H9 (cell line): ENCODE measurements around the gene UPF1. TPM values are rescaled to one million over a fixed set of nuclear protein-coding genes. Genes with fewer than 3 reads are reported as not detected.

Experiments used
- DNase-seq: peaks from one replicate; pipeline ENCODE4 v3.0.0-alpha.2; 2017
- H2AFZ ChIP-seq: one replicate; pipeline ENCODE4 v1.6.1; 2013; ENCODE audit warnings: mild to moderate bottlenecking, low read length, control low read depth, moderate library complexity
- H2AK5ac ChIP-seq: 2 replicates; pipeline ENCODE4 v1.6.1; 2013; ENCODE audit warnings: low read length, control low read depth, mixed read lengths; ENCODE audit not compliant: insufficient read length
- H2BK120ac ChIP-seq: one replicate; pipeline ENCODE4 v1.6.1; 2013; ENCODE audit warnings: low read depth, mild to moderate bottlenecking, low read length, control low read depth, inconsistent platforms; ENCODE audit not compliant: poor library complexity, severe bottlenecking
- H2BK12ac ChIP-seq: 2 replicates; pipeline ENCODE4 v1.6.1; 2013; ENCODE audit warnings: low read length, control low read depth, mixed read lengths, low read depth; ENCODE audit not compliant: insufficient read length
- H2BK15ac ChIP-seq: 2 replicates; pipeline ENCODE4 v1.6.1; 2013; ENCODE audit warnings: low read depth, low read length, control low read depth
- H2BK20ac ChIP-seq: one replicate; pipeline ENCODE4 v1.6.1; 2013; ENCODE audit warnings: low read depth, mild to moderate bottlenecking, low read length, control low read depth, inconsistent platforms; ENCODE audit not compliant: poor library complexity, severe bottlenecking
- H2BK5ac ChIP-seq: 2 replicates; pipeline ENCODE4 v1.6.1; 2013; ENCODE audit warnings: low read length, control low read depth, mixed read lengths; ENCODE audit not compliant: insufficient read length
- H3K14ac ChIP-seq: 2 replicates; pipeline ENCODE4 v1.6.1; 2013; ENCODE audit warnings: low read length, control low read depth; ENCODE audit not compliant: insufficient read depth
- H3K18ac ChIP-seq: 2 replicates; pipeline ENCODE4 v1.6.1; 2013; ENCODE audit warnings: low read depth, mild to moderate bottlenecking, mixed read lengths, low read length, control low read depth; ENCODE audit not compliant: insufficient read length
- H3K23ac ChIP-seq: 2 replicates; pipeline ENCODE4 v1.6.1; 2013; ENCODE audit warnings: low read length, control low read depth, mixed read lengths, low read depth; ENCODE audit not compliant: insufficient read length
- H3K23me2 ChIP-seq: 2 replicates; pipeline ENCODE4 v1.6.1; 2013; ENCODE audit warnings: low read depth, mild to moderate bottlenecking, mixed read lengths, low read length, control low read depth; ENCODE audit not compliant: insufficient read length, poor library complexity, severe bottlenecking
- H3K27ac ChIP-seq: 2 replicates; pipeline ENCODE4 v1.5.1; 2013; ENCODE audit warnings: low read length, control low read depth, mixed read lengths, low read depth; ENCODE audit not compliant: insufficient read length
- H3K27me3 ChIP-seq: 2 replicates; pipeline ENCODE4 v1.6.1; 2013; ENCODE audit warnings: low read length, control low read depth, inconsistent platforms; ENCODE audit not compliant: insufficient read depth
- H3K4ac ChIP-seq: 2 replicates; pipeline ENCODE4 v1.6.1; 2013; ENCODE audit warnings: low read depth, mild to moderate bottlenecking, control low read depth, inconsistent platforms, low read length, moderate library complexity
- H3K4me1 ChIP-seq: 2 replicates; pipeline ENCODE4 v1.6.1; 2013; ENCODE audit warnings: low read length, control low read depth, inconsistent platforms; ENCODE audit not compliant: insufficient read depth
- H3K4me2 ChIP-seq: 2 replicates; pipeline ENCODE4 v1.6.1; 2013; ENCODE audit warnings: low read length, control low read depth, mixed read lengths; ENCODE audit not compliant: insufficient read length, insufficient read depth
- H3K56ac ChIP-seq: 2 replicates; pipeline ENCODE4 v1.6.1; 2013; ENCODE audit warnings: low read depth, mild to moderate bottlenecking, mixed read lengths, low read length, control low read depth; ENCODE audit not compliant: insufficient read length
- H3K79me1 ChIP-seq: 2 replicates; pipeline ENCODE4 v1.6.1; 2013; ENCODE audit warnings: low read depth, mild to moderate bottlenecking, moderate library complexity, low read length, control low read depth, inconsistent platforms; ENCODE audit not compliant: insufficient read depth, poor library complexity, severe bottlenecking
- H3K79me2 ChIP-seq: 2 replicates; pipeline ENCODE4 v1.6.1; 2013; ENCODE audit warnings: low read length, control low read depth, inconsistent platforms; ENCODE audit not compliant: insufficient read depth
- H3K9ac ChIP-seq: 2 replicates; pipeline ENCODE4 v1.6.1; 2013; ENCODE audit warnings: low read length, control low read depth, mixed read lengths; ENCODE audit not compliant: insufficient read length; ENCODE audit errors: extremely low read depth
- H3K9me3 ChIP-seq: one replicate; pipeline ENCODE4 v1.6.1; 2013; ENCODE audit warnings: low read depth, low read length, inconsistent platforms; ENCODE audit not compliant: control insufficient read depth
- H3T11ph ChIP-seq: one replicate; pipeline ENCODE4 v1.6.1; 2013; ENCODE audit warnings: mild to moderate bottlenecking, low read length, control low read depth, inconsistent platforms
- H4K20me1 ChIP-seq: one replicate; pipeline ENCODE4 v1.6.1; 2013; ENCODE audit not compliant: control insufficient read depth, insufficient read length, insufficient read depth
- H4K5ac ChIP-seq: 2 replicates; pipeline ENCODE4 v1.6.1; 2013; ENCODE audit warnings: low read depth, mild to moderate bottlenecking, mixed read lengths, low read length, control low read depth; ENCODE audit not compliant: insufficient read length
- H4K8ac ChIP-seq: replicated peaks from 2 replicates; pipeline ENCODE4 v1.6.1; 2013; ENCODE audit warnings: low read length, control low read depth, mixed read lengths, low read depth; ENCODE audit not compliant: insufficient read length
- H4K91ac ChIP-seq: 2 replicates; pipeline ENCODE4 v1.6.1; 2013; ENCODE audit warnings: low read depth, mild to moderate bottlenecking, moderate library complexity, mixed read lengths, low read length, control low read depth; ENCODE audit not compliant: insufficient read length
- H3K27ac Mint-ChIP-seq, 3 experiments: 2 replicates in 2 of 3; 3 replicates in 1 of 3; pipeline ENCODE4 v1.8.0; 2020 to 2021; ENCODE audit warnings: mixed read lengths in 3 of 3, mild to moderate bottlenecking in 1 of 3, moderate library complexity in 1 of 3
- H3K27me3 Mint-ChIP-seq: 2 replicates; pipeline ENCODE4 v1.8.0; 2021; ENCODE audit warnings: low read depth, mild to moderate bottlenecking, moderate library complexity, mixed read lengths
- H3K36me3 Mint-ChIP-seq, 3 experiments: 2 replicates in 2 of 3; 3 replicates in 1 of 3; pipeline ENCODE4 v1.8.0; 2020 to 2021; ENCODE audit warnings: low read depth in 3 of 3, mixed read lengths in 3 of 3; ENCODE audit not compliant: insufficient read depth in 1 of 3
- H3K4me1 Mint-ChIP-seq, 2 experiments: 2 replicates each; pipeline ENCODE4 v1.8.0; 2020; ENCODE audit warnings: mixed read lengths in 2 of 2
- H3K4me3 Mint-ChIP-seq, 2 experiments: 2 replicates in 1 of 2; 3 replicates in 1 of 2; pipeline ENCODE4 v1.8.0; 2020 to 2021; ENCODE audit warnings: mild to moderate bottlenecking in 2 of 2, mixed read lengths in 2 of 2, moderate library complexity in 1 of 2
- H3K9me3 Mint-ChIP-seq, 2 experiments: 2 replicates in 1 of 2; 3 replicates in 1 of 2; pipeline ENCODE4 v1.8.0; 2020; ENCODE audit warnings: mild to moderate bottlenecking in 2 of 2, mixed read lengths in 2 of 2, moderate library complexity in 1 of 2
- CTCF ChIP-seq: fragments of 200-600 bp; sonication (generic); conservative IDR thresholded peaks from 3 replicates; pipeline ENCODE4 v1.8.0; 2021; ENCODE audit warnings: antibody characterized with exemption, mild to moderate bottlenecking
- WGBS: extraction: QIAGEN DNeasy Blood & Tissue Kit; methylation state at CpG from one replicate; pipeline ENCODE4 v1.1.7; 2013; ENCODE audit warnings: missing lambda C conversion rate, low lambda C conversion rate, mixed read lengths; ENCODE audit not compliant: insufficient read length; ENCODE audit errors: extremely low coverage; 5-methylcytosine and 5-hydroxymethylcytosine counted together
- total RNA-seq: library from RNA; stranded (reverse); gene quantifications from 2 replicates; pipeline ENCODE4 v1.2.1, GENCODE V29; 2021

The UPF1 gene
- total RNA-seq, 1 experiment from 2014 or later: 85.4 TPM

GRCh38 chr19:18869023-18869618 is 37.4 kb downstream of the UPF1 start:
- H2BK15ac ChIP-seq: no peak overlapping the region
- H3K4me3 Mint-ChIP-seq: no peak overlapping the region
- DNase-seq: no peak
- H3K23me2 ChIP-seq: no peaks in the 10 kb centered on the region
- no peak overlapping the region for H3K9ac ChIP-seq
- no peak overlapping the region for H4K8ac ChIP-seq
- H3K4me1 ChIP-seq: no peaks in the 10 kb centered on the region
- no peak overlapping the region for H3K4ac ChIP-seq
- H2BK12ac ChIP-seq: no peak overlapping the region
- no peaks in the 10 kb centered on the region for H3K27me3 Mint-ChIP-seq
- no peaks in the 10 kb centered on the region for H3K9me3 Mint-ChIP-seq
- peaks cover 0 to 13% of the 10 kb centered on the region in 2 experiments; a peak in 2 of 4 replicates for H3K4me1 Mint-ChIP-seq
- H4K20me1 ChIP-seq: no peaks in the 10 kb centered on the region
- H3K27me3 ChIP-seq: no peaks in the 10 kb centered on the region
- WGBS: no CpG with 5 or more reads among the region's 71 CpGs
- peaks cover 9 to 43% (median 33%) of the 10 kb centered on the region in 3 experiments for H3K36me3 Mint-ChIP-seq
- no peak overlapping the region for H3K23ac ChIP-seq
- no peak overlapping the region for H3K14ac ChIP-seq
- no peak for TF ChIP-seq CTCF
- H3K27ac Mint-ChIP-seq: no peak overlapping the region
- H2BK20ac ChIP-seq: no peak overlapping the region
- H3K79me1 ChIP-seq: no peaks in the 10 kb centered on the region
- no peak overlapping the region for H2BK120ac ChIP-seq
- H3T11ph ChIP-seq: no peak overlapping the region
- no peaks in the 10 kb centered on the region for H3K79me2 ChIP-seq
- H2AK5ac ChIP-seq: no peak overlapping the region
- no peak overlapping the region for H3K4me2 ChIP-seq
- H3K27ac ChIP-seq: no peak overlapping the region
- H4K5ac ChIP-seq: no peak overlapping the region
- H2BK5ac ChIP-seq: no peak overlapping the region
- H4K91ac ChIP-seq: no peak overlapping the region
- no peak overlapping the region for H2AFZ ChIP-seq
- no peak overlapping the region for H3K18ac ChIP-seq
- no peaks in the 10 kb centered on the region for H3K9me3 ChIP-seq
- H3K56ac ChIP-seq: no peak overlapping the region
